Measurements from ENCODE around the gene SMO. TPM values are rescaled to one million over a fixed set of nuclear protein-coding genes. Genes with fewer than 3 reads are reported as not detected.
A peak's percentile ranks its signal among the peaks of the same experiment; 100 is the strongest.

SMO gene
- total and polyA plus RNA-seq, 9 of the 15 experiments (the other 6 are each of a cell fraction or from before 2014, with no cell fraction given): 0.05 to 0.13 (median 0.10) TPM; not detected in 5

- TF ChIP-seq MXI1 (IDR thresholded peaks at IDR 0.05; ENCODE audit: low read depth, low read length) (no peak), SMC3 (conservative IDR thresholded peaks at IDR 0.05; ENCODE audit: insufficient read depth, low read depth, low read length) (peak; percentile 56)
These were observed 24.4 kb upstream of the SMO start (continued) for GRCh38 chr7:129163875-129164544.

- intact Hi-C loops (cut with micrococcal nuclease) (no loop called here), in situ Hi-C loops (cut with MboI) (no loop called here)
- no TSS peak for BruUV-seq (replicated peaks)
- ChIA-PET CTCF (ENCODE audit: low intra/inter-chr PET ratio) (interaction anchor here (0.6 kb wide), 1 partner anchor 182 kb away, joined by 3 read pairs; no protein-coding TSS in a partner anchor), POLR2A (interaction anchor here (0.6 to 1.0 kb wide), 2 partner anchors 20 to 742 kb away, joined by 3 read pairs; no protein-coding TSS in a partner anchor)
- no peak for ATAC-seq
- Histone ChIP-seq H4K20me1 (replicated peaks; ENCODE audit: control insufficient read depth, insufficient read depth, low read length) (no peaks in the 10 kb centered on the region), H3K4me2 (ENCODE audit: insufficient read depth, low read length) (no peak overlapping the region), H3K9me3 (replicated peaks; ENCODE audit: control insufficient read depth, insufficient read depth, low read depth, low read length) (no peaks in the 10 kb centered on the region), H3K9me1 (ENCODE audit: control insufficient read depth, insufficient read depth, low read length) (no peaks in the 10 kb centered on the region), H3K36me3 (ENCODE audit: control insufficient read depth, insufficient read depth, low read length) (no peaks in the 10 kb centered on the region), H3K27ac (ENCODE audit: extremely low read depth, low read depth, low read length) (no peak overlapping the region), H3K9ac (ENCODE audit: insufficient read depth in 1 of 2, low read depth in 2 of 2, low read length in 2 of 2) (no peak overlapping the region), H2AFZ (ENCODE audit: low read depth, low read length) (no peak overlapping the region), H3K4me3 (no peak overlapping the region), H3K4me1 (replicated peaks in 1 of 2; ENCODE audit: control insufficient read depth in 2 of 2, insufficient read depth in 2 of 2, low read length in 2 of 2) (peaks cover 6 to 10% of the 10 kb centered on the region in 2 experiments; a peak in 4 of 5 replicates), H3K79me2 (ENCODE audit: control insufficient read depth, insufficient read depth, low read length) (no peaks in the 10 kb centered on the region), H3K27me3 (ENCODE audit: control insufficient read depth in 2 of 2, insufficient read depth in 2 of 2, low read length in 2 of 2) (peaks cover 14 to 56% of the 10 kb centered on the region in 2 experiments)
- FAIRE-seq: no peak
- DNase-seq (ENCODE audit: extremely low read depth in 1 of 4, low spot score in 3 of 4): peak in 1 of 4 experiments; percentile 25
- 4% methylated on average over 4 of the region's 4 CpGs for WGBS (ENCODE audit: insufficient coverage, low coverage, missing lambda C conversion rate)
- TF ChIP-seq ZNF778 (CRISPR knock-in tag; IDR thresholded peaks at IDR 0.05) (no peak), HLTF (IDR thresholded peaks at IDR 0.05) (no peak), TRIM24 (IDR thresholded peaks at IDR 0.05) (no peak), ZBTB26 (CRISPR knock-in tag; IDR thresholded peaks at IDR 0.05) (no peak), RBM25 (IDR thresholded peaks at IDR 0.05; ENCODE audit: low read depth, low read length, severe bottlenecking) (no peak), ZNF239 (CRISPR knock-in tag; IDR thresholded peaks at IDR 0.05) (no peak), STAT5B (CRISPR knock-in tag; IDR thresholded peaks at IDR 0.05) (no peak)
These were observed 21.7 kb upstream of the SMO start for GRCh38 chr7:129166745-129167144.

All from K562 (cell line).